Measurements from ENCODE around the gene CFH.
"Not testable (repeated sequence)": the region's sequence is repeated elsewhere in the genome, so short reads cannot be mapped to it uniquely, and the experiment has no call there.

The CFH gene

GRCh38 chr1:196651637-196652215 lies at the start of gene CFH:
CFH (plus strand) TSS chr1:196652043; CDS start chr1:196652118, 75 bp downstream.
- DNase-seq (ENCODE audit: low read depth) = no peak

GRCh38 chr1:196603651-196604050 lies 48.2 kb upstream of the CFH start:
- DNase-seq (ENCODE audit: low read depth) = no peak

GRCh38 chr1:196607981-196608380 lies 43.9 kb upstream of the CFH start:
- DNase-seq (ENCODE audit: low read depth) = no peak

GRCh38 chr1:196608390-196609369 lies 43.2 kb upstream of the CFH start, which contains the start of gene KCNT2:
KCNT2 (minus strand) TSS chr1:196608440; CDS start chr1:196608309, 131 bp downstream.
- DNase-seq (ENCODE audit: low read depth) = no peak

GRCh38 chr1:196609370-196609737 lies 42.5 kb upstream of the CFH start:
- DNase-seq (ENCODE audit: low read depth) = no peak

- no peak for DNase-seq (ENCODE audit: low read depth)
Measured at GRCh38 chr1:196611873-196612272, 40.0 kb upstream of the CFH start.

GRCh38 chr1:196619721-196620120 lies 32.1 kb upstream of the CFH start:
- DNase-seq (ENCODE audit: low read depth) = no peak

GRCh38 chr1:196623079-196623478 lies 28.8 kb upstream of the CFH start:
- no peak for DNase-seq (ENCODE audit: low read depth)

- DNase-seq (ENCODE audit: low read depth) = no peak
Measured at GRCh38 chr1:196628838-196629237, 23.0 kb upstream of the CFH start.

GRCh38 chr1:196637606-196638005 lies 14.2 kb upstream of the CFH start:
- DNase-seq (ENCODE audit: low read depth) = no peak

GRCh38 chr1:196638466-196638865 lies 13.4 kb upstream of the CFH start:
- no peak for DNase-seq (ENCODE audit: low read depth)

GRCh38 chr1:196639291-196639690 lies 12.6 kb upstream of the CFH start:
- not testable (repeated sequence) for DNase-seq (ENCODE audit: low read depth)

GRCh38 chr1:196640976-196641375 lies 10.9 kb upstream of the CFH start:
- DNase-seq (ENCODE audit: low read depth) = no peak

GRCh38 chr1:196649990-196650389 lies 1.9 kb upstream of the CFH start:
- DNase-seq (ENCODE audit: low read depth) = no peak

GRCh38 chr1:196650403-196650802 lies 1.4 kb upstream of the CFH start:
- no peak for DNase-seq (ENCODE audit: low read depth)

- DNase-seq (ENCODE audit: low read depth) = no peak
Measured at GRCh38 chr1:196651079-196651478, 764 bp upstream of the CFH start.

GRCh38 chr1:196654271-196654670 lies 2.4 kb downstream of the CFH start:
- DNase-seq (ENCODE audit: low read depth) = no peak

GRCh38 chr1:196655071-196655470 lies 3.2 kb downstream of the CFH start:
- no peak for DNase-seq (ENCODE audit: low read depth)

GRCh38 chr1:196655494-196655893 lies 3.7 kb downstream of the CFH start:
- no peak for DNase-seq (ENCODE audit: low read depth)

- DNase-seq (ENCODE audit: low read depth) = no peak
Measured at GRCh38 chr1:196659471-196659870, 7.6 kb downstream of the CFH start.

GRCh38 chr1:196660272-196660671 lies 8.4 kb downstream of the CFH start:
- DNase-seq (ENCODE audit: low read depth) = no peak

- DNase-seq (ENCODE audit: low read depth) = no peak
Measured at GRCh38 chr1:196660852-196661251, 9.0 kb downstream of the CFH start.

- DNase-seq (ENCODE audit: low read depth) = no peak
Measured at GRCh38 chr1:196661345-196661744, 9.5 kb downstream of the CFH start.
